Thyroid gland (tissue), 4 donors: ENCODE data around the gene EGR1. TPM values are rescaled to one million over a fixed set of nuclear protein-coding genes. Genes with fewer than 3 reads are reported as not detected.
A peak's percentile ranks its signal among the peaks of the same experiment; 100 is the strongest.
"Not testable (repeated sequence)": the region's sequence is repeated elsewhere in the genome, so short reads cannot be mapped to it uniquely, and the experiment has no call there.

ENCODE experiments used
- DNase-seq, 2 donors: peaks; one replicate each; pipeline ENCODE4 v3.0.0-alpha.2; 2019
- H3K27ac ChIP-seq, 3 donors: fragments of 200-600 bp; sonication (generic); 1 replicate in 2 of 3; 2 replicates in 1 of 3; pipeline ENCODE4 v1.5.1; 2016 to 2019; ENCODE audit warnings: mild to moderate bottlenecking in 1 of 3, moderate library complexity in 1 of 3
- H3K27me3 ChIP-seq: fragments of 200-600 bp; sonication (generic); one replicate; pipeline ENCODE4 v1.5.1; 2019
- H3K36me3 ChIP-seq, 2 donors: fragments of 200-600 bp; sonication (generic); one replicate each; pipeline ENCODE4 v1.5.1; 2016 to 2019
- H3K4me1 ChIP-seq, 2 donors: fragments of 200-600 bp; sonication (generic); one replicate each; pipeline ENCODE4 v1.5.1; 2017 to 2019
- H3K4me3 ChIP-seq, 3 donors: fragments of 200-600 bp; sonication (generic); replicated peaks in 1 of 3; 1 replicate in 2 of 3; 2 replicates in 1 of 3; pipeline ENCODE4 v1.5.1; 2016; ENCODE audit warnings: mild to moderate bottlenecking in 1 of 3
- H3K9me3 ChIP-seq: fragments of 200-600 bp; sonication (generic); one replicate; pipeline ENCODE4 v1.5.1; 2017
- CTCF ChIP-seq, 6 experiments: fragments of 200-600 bp in 3 of 6; fragments of 450-650 bp in 3 of 6; sonication (generic) in 3 of 6; IDR thresholded peaks; one replicate each; pipeline ENCODE4 v1.5.1; 2016 to 2019; ENCODE audit warnings: antibody characterized with exemption in 6 of 6, mild to moderate bottlenecking in 2 of 6, inconsistent platforms in 1 of 6, moderate library complexity in 1 of 6
- POLR2A ChIP-seq, 2 donors: fragments of 450-650 bp; IDR thresholded peaks; one replicate each; pipeline ENCODE4 v1.6.1; 2017; ENCODE audit warnings: antibody characterized with exemption in 2 of 2, mild to moderate bottlenecking in 2 of 2, moderate library complexity in 1 of 2
- WGBS, 2 donors: methylation state at CpG; one replicate each; pipeline ENCODE4 v1.1.5; 2017; 5-methylcytosine and 5-hydroxymethylcytosine counted together
- intact Hi-C: fragments of 100-400 bp; cut with DNase I; formaldehyde crosslinking; loops from one replicate; pipeline ENCODE4 v1.15.1; 2023
- total RNA-seq, 4 donors: library from RNA; depleted of rRNA; stranded (reverse); fragments of >200 nt; gene quantifications; one replicate each; pipeline ENCODE4 v1.2.3, GENCODE V29; 2016

EGR1 gene
- total RNA-seq, 4 donors from 2014 or later, result 5.1 to 72.3 (median 15.3) TPM

DNA sequence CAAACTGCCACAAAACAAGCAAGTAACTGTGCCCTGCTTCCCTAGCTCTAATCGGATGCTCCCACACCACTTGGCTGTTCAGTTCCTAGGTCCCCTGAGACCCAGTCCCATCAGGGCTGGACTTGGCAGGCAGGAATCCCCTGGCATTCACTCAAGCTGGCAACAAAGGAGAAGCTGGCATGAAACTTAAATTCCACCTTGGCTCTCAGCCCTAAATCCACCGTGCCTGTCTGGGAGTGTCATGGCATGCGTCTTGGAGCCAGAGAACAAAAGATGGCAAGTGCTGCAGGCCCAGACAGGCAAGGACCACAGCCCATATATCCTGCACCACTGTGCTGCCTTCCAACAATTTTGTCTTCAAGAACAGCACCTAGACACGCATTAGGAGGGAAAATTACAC is 39.5 kb downstream of the EGR1 start:
- WGBS, 2 donors, result 10 to 14% methylated on average over 3 to 4 of the region's 4 CpGs
- Histone ChIP-seq H3K27ac (peak overlapping the region in 2 of 3 donors; percentile 44 to 52), H3K9me3 (no peaks in the 10 kb centered on the region), H3K27me3 (no peaks in the 10 kb centered on the region), H3K4me3 (no peak overlapping the region), H3K36me3 (peaks cover 7 to 16% of the 10 kb centered on the region in 2 donors), H3K4me1 (peaks cover 26 to 49% of the 10 kb centered on the region in 2 donors)
- DNase-seq, result peak; percentile 81 to 85
- no peak for TF ChIP-seq POLR2A (IDR thresholded peaks at IDR 0.05)
- no peak for TF ChIP-seq CTCF (IDR thresholded peaks at IDR 0.05)
- intact Hi-C loops, result loop anchor here (2.0 kb wide), 1 partner anchor 54 kb away; no protein-coding TSS in a partner anchor

DNA sequence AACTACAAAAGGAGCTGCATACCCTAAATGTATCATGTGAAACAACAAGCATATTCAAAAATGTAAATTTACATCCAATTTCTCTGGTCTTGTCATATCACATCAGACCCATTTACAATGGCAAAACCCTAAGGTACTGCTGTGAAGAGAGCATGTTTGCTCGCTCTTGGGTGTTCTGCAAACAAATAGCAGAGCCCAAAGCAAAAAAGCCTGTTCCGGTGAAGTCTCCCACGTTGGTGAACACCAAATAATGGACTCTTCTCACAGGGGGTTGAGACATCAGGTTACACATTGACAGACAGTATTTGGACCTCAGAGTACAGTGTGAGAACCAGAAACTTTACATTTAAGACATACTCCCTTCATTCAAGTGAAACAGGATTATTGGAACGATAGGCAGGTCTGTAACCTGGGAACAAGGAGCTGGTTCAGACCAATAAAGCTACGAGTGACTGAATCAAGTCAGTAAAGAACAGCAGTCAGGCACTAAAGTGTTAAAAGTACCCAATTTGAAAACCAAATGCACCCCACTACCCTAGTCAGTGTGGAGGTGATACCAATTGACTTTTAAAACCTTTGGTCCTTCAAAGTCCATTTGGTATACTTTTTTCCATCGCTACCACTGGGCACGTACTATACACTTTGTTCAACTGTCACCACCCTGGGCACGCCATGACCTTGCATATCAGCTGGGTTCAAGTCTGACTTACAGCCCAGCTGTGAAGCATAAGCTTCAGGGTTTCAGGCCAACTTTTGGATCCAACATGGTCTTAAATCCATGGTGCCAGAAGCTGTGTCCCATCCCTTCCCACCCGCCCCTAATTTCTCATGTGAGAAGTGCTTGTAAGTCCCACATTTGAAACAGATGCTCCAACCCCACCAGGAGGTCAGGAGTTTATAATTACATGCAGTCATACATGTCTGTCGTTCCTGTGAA is 41.4 kb downstream of the EGR1 start:
- no peak overlapping the region for H3K27ac ChIP-seq

GRCh38 chr5:138507485-138507884 is 42.2 kb downstream of the EGR1 start:
- H3K4me3 ChIP-seq, H3K27me3 ChIP-seq, H3K9me3 ChIP-seq, H3K27ac ChIP-seq, intact Hi-C loops, DNase-seq: not testable (repeated sequence)
- Histone ChIP-seq H3K4me1 (peaks cover 25 to 41% of the 10 kb centered on the region in 2 donors), H3K36me3 (peaks cover 18 to 28% of the 10 kb centered on the region in 2 donors)
- 94 to 96% methylated on average over 8 of the region's 8 CpGs for WGBS, 2 donors

More for the DNA sequence above, 41.4 kb downstream of the EGR1 start:
- H3K36me3 ChIP-seq, result peaks cover 14 to 26% of the 10 kb centered on the region in 2 donors
- DNase-seq, result no peak
- TF ChIP-seq CTCF (IDR thresholded peaks at IDR 0.05), result no peak
- no peak for TF ChIP-seq POLR2A (IDR thresholded peaks at IDR 0.05)
- H3K27me3 ChIP-seq, result no peaks in the 10 kb centered on the region
- no peaks in the 10 kb centered on the region for H3K9me3 ChIP-seq
- 92 to 93% methylated on average over 10 of the region's 10 CpGs for WGBS, 2 donors
- peaks cover 26 to 49% of the 10 kb centered on the region in 2 donors for H3K4me1 ChIP-seq
- no peak overlapping the region for H3K4me3 ChIP-seq
- intact Hi-C loops, result no loop called here

DNA sequence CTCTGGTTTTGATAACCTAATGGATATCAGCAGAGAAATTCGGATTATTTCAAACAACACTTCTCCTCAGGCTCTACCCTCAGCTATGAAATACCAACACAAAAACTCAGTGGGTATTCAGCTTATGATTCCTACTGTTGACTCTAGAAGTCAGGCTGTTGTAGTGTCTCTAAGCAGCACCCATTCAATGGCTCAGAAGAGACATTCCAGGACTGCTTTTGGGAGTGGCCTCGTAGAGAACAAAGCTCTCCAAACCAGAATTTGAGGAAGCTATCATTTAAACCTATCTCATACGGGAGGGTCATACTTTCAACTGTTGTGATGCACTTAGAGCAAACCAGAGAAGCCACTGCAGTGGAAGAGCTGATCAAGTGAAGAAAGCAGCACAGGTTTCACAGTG is 43.7 kb downstream of the EGR1 start:
- WGBS, 2 donors, result 24 to 48% methylated on average over 3 of the region's 3 CpGs
- Histone ChIP-seq H3K36me3 (peaks cover 24 to 36% of the 10 kb centered on the region in 2 donors), H3K4me3 (no peak overlapping the region), H3K27ac (peak overlapping the region; percentile 15 to 69 (median 21)), H3K27me3 (no peaks in the 10 kb centered on the region), H3K4me1 (peaks cover 15 to 28% of the 10 kb centered on the region in 2 donors), H3K9me3 (no peaks in the 10 kb centered on the region)
- no peak for DNase-seq
- intact Hi-C loops, result no loop called here
- TF ChIP-seq POLR2A (IDR thresholded peaks at IDR 0.05) (no peak), CTCF (IDR thresholded peaks at IDR 0.05) (no peak)

DNA sequence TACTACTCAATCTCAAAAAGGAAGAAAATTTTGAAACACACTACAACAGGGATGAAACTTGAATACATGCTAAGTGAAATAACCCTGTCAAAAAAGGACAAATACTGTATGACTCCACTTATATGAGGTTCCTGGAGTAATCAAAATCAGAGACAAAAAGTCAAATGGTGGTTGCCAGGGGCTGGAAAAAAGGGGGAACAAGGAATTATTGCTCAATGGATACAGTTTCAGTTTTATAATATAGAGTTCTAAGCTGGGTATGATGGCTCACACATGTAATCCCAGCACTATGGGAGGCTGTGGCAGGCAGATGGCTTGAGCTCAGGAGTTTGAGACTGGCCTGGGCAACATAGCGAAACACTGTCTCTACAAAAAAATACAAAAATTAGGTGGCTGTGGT is 48.7 kb downstream of the EGR1 start:
- TF ChIP-seq POLR2A (IDR thresholded peaks at IDR 0.05), result no peak
- no peak for TF ChIP-seq CTCF (IDR thresholded peaks at IDR 0.05)
- no peak overlapping the region for H3K27ac ChIP-seq
- intact Hi-C loops, result no loop called here
- H3K27me3 ChIP-seq, result no peaks in the 10 kb centered on the region
- DNase-seq, result no peak
- peaks cover 16 to 21% of the 10 kb centered on the region in 2 donors for H3K4me1 ChIP-seq
- H3K4me3 ChIP-seq, result no peak overlapping the region
- 100% methylated on average over 1 of the region's 1 CpG for WGBS, 2 donors
- H3K36me3 ChIP-seq, result peaks cover 37 to 39% of the 10 kb centered on the region in 2 donors
- no peaks in the 10 kb centered on the region for H3K9me3 ChIP-seq
